HG03039 (cell line): ENCODE data around the gene PODXL.

Source experiments
- ATAC-seq: cut with Tn5 transposase; IDR thresholded peaks from one replicate; pipeline ENCODE4 v1.9.1; 2021; ENCODE audit warnings: mild to moderate bottlenecking, moderate library complexity; ENCODE audit not compliant: unreplicated experiment

The PODXL gene

GRCh38 chr7:131455546-131455945 is 100.9 kb downstream of the PODXL start:
- ATAC-seq: no peak

DNA sequence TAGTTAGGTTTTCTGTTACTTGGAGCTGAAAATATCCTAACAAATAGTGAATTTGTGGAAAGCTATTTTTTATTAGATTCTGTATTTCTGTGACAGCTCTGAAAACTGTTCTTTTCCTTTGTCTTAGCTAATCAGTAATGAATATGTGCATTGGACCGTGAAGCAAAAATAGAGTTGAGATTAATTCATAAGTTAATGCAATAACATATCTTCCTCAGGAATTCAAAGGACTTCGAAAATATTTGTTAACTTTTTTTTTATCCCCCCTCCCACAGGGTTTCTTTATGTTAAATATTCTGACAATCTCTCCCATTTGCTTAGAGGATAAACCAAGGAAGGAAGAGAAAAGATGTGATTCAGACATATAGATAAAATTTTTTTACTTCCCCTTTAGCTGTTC is 101.4 kb downstream of the PODXL start:
- no peak for ATAC-seq

DNA sequence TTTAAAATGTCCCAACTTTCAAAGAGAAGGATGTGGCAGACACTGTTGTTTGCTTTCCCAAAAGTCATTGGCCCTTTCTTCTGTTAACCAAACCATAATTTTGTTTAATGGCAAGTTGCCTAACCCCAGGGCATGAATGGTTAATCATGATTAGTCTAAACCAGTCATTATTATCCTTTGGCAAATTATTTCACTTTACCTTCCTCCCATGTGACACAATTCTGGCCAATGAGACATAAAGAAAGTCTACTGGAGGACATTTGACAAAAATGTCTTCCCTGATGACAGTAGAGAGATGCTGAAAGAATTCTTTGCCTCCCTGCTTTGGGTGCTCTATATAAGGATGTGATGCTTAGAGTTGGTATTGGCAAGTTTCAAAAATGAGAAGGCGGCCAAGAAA is 101.9 kb downstream of the PODXL start:
- no peak for ATAC-seq
